GM21367 (cell line): ENCODE results near the gene ZNF48.

Experiments used
- ATAC-seq: cut with Tn5 transposase; IDR thresholded peaks from one replicate; pipeline ENCODE4 v1.9.1; 2021; ENCODE audit not compliant: unreplicated experiment

Gene ZNF48

GRCh38 chr16:30358577-30358936 is 36.7 kb upstream of the ZNF48 start:
- ATAC-seq = no peak

- no peak for ATAC-seq
Measured at GRCh38 chr16:30358990-30359870, 36.0 kb upstream of the ZNF48 start.

- no peak for ATAC-seq
Measured at GRCh38 chr16:30359871-30360170, 35.4 kb upstream of the ZNF48 start.

GRCh38 chr16:30361180-30361579 is 34.0 kb upstream of the ZNF48 start:
- ATAC-seq = no peak

GRCh38 chr16:30365200-30365599 is 30.0 kb upstream of the ZNF48 start:
- ATAC-seq = no peak

GRCh38 chr16:30366511-30366910 is 28.7 kb upstream of the ZNF48 start:
- no peak for ATAC-seq

- ATAC-seq = no peak
Measured at GRCh38 chr16:30367349-30368009, 27.7 kb upstream of the ZNF48 start.

- ATAC-seq = no peak
Measured at GRCh38 chr16:30368122-30368791, 27.0 kb upstream of the ZNF48 start.

- no peak for ATAC-seq
Measured at GRCh38 chr16:30368792-30369090, 26.5 kb upstream of the ZNF48 start.

- ATAC-seq = no peak
Measured at GRCh38 chr16:30369091-30369937, 25.9 kb upstream of the ZNF48 start.

GRCh38 chr16:30369938-30370455 is 25.2 kb upstream of the ZNF48 start:
- ATAC-seq = no peak

- peak; percentile 63 for ATAC-seq
Measured at GRCh38 chr16:30370456-30371247, 24.6 kb upstream of the ZNF48 start, which contains the start of gene TBC1D10B. TBC1D10B (minus strand) TSS chr16:30370494; CDS start chr16:30370183, 311 bp downstream.

GRCh38 chr16:30371248-30371816 is 23.9 kb upstream of the ZNF48 start:
- ATAC-seq = no peak

- ATAC-seq = no peak
Measured at GRCh38 chr16:30372038-30372712, 23.0 kb upstream of the ZNF48 start.

- no peak for ATAC-seq
Measured at GRCh38 chr16:30372725-30373124, 22.5 kb upstream of the ZNF48 start.

- no peak for ATAC-seq
Measured at GRCh38 chr16:30374538-30374937, 20.7 kb upstream of the ZNF48 start, which contains the start of gene MYL11. MYL11 (plus strand) TSS chr16:30374802; CDS start chr16:30374858, 56 bp downstream.

GRCh38 chr16:30375864-30376263 is 19.4 kb upstream of the ZNF48 start:
- no peak for ATAC-seq

- ATAC-seq = no peak
Measured at GRCh38 chr16:30376461-30376902, 18.7 kb upstream of the ZNF48 start.
